GM19023 (cell line): Measurements from ENCODE around the gene CNPY2.

Source experiments
- ATAC-seq: cut with Tn5 transposase; IDR thresholded peaks from one replicate; pipeline ENCODE4 v1.9.1; 2021; ENCODE audit warnings: mild to moderate bottlenecking, moderate library complexity; ENCODE audit not compliant: unreplicated experiment

Gene CNPY2

DNA sequence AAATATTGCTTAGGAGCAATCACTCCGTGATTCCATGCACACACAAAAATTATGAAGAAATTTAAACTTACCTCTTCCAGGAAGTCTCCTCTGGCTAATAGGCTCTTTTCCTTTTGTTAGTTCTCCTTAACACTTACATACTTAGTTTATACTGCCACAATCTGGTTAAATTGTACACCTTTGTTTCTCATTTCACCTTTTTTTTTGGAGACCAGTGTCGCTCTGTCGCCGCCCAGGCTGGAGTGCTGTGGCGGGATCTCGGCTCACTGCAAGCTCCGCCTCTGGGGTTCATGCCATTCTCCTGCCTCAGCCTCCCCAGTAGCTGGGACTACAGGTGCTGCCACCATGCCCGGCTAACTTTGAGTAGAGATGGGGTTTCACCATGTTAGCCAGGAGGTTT is 55.4 kb downstream of the CNPY2 start:
- ATAC-seq, result no peak
